ENCODE measurements around the gene GGT5.

DNA sequence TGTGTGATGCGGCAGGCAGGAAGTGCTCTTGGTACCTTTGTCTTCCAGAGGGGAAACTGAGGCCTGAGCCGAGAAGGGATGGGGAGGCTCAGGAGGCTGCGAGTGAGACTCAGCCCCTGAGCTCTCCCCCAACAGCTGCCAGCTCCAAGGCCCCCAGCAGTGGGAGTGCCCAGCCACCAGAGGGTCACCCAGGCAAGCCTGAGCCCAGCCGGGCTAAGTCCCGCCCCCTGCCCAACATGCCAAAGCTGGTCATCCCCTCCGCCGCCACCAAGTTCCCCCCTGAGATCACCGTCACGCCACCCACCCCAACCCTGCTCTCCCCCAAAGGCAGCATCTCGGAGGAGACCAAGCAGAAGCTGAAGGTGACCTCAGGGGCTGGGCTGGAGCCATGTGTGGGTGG is 67.4 kb downstream of the GGT5 start:
- TF ChIP-seq, protein P1, sequence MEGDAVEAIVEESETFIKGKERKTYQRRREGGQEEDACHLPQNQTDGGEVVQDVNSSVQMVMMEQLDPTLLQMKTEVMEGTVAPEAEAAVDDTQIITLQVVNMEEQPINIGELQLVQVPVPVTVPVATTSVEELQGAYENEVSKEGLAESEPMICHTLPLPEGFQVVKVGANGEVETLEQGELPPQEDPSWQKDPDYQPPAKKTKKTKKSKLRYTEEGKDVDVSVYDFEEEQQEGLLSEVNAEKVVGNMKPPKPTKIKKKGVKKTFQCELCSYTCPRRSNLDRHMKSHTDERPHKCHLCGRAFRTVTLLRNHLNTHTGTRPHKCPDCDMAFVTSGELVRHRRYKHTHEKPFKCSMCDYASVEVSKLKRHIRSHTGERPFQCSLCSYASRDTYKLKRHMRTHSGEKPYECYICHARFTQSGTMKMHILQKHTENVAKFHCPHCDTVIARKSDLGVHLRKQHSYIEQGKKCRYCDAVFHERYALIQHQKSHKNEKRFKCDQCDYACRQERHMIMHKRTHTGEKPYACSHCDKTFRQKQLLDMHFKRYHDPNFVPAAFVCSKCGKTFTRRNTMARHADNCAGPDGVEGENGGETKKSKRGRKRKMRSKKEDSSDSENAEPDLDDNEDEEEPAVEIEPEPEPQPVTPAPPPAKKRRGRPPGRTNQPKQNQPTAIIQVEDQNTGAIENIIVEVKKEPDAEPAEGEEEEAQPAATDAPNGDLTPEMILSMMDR (IDR thresholded peaks at IDR 0.05) = no peak
- TF ChIP-seq POLR2A (IDR thresholded peaks at IDR 0.05) = no peak
